Fibroblast of mammary gland (primary cell): ENCODE data around the gene SPATA2L.

ENCODE experiments used
- DNase-seq: peaks from one replicate; pipeline ENCODE4 v3.0.0-alpha.2; 2010; ENCODE audit warnings: low read depth
- H3K4me3 ChIP-seq: 2 replicates; pipeline ENCODE4 v1.5.1; 2011; ENCODE audit warnings: low read depth, mild to moderate bottlenecking, low read length, moderate library complexity; ENCODE audit not compliant: control insufficient read depth
- TF ChIP-seq, protein P1 (sequence below): conservative IDR thresholded peaks from 2 replicates; pipeline ENCODE4 v1.5.1; 2011; ENCODE audit warnings: low read depth, low read length, inconsistent platforms; ENCODE audit not compliant: control insufficient read depth, insufficient read depth

The SPATA2L gene

DNA sequence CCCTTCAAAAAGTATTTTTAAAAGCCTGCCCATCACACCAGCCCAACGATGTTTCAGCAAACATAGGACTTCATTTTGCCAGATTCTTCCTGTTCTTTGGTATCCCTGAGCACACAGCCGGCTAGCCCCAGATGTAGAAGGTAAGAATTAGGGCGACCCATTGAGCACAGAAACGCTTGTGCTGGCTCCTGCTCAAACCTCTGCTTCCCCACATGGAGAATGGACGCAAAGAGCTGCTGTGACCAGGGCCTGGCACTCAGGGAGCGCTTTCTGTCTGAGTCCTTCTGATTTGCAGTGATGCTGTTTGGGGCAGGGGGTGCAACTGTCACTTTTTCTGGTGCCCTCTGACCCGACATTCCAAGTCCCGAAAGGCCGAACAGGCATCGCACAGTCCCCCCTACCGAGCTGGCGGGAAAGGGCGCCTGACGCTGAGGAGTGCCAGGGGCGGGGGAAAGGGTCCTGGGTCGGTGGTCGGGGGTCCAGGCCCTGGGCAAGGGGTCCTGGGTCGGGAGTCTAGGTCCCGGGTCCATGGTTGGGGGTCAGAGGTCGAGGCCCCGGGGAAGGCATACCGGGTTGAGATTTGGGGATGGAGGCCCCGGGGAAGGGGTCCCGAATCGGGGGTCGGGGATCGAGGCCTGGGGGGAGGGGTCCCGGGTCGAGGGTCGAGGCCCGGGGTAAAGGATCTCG lies 44.9 kb downstream of the SPATA2L start:
- H3K4me3 ChIP-seq: peak overlapping the region; percentile 96
- DNase-seq: no peak
- TF ChIP-seq, protein P1, sequence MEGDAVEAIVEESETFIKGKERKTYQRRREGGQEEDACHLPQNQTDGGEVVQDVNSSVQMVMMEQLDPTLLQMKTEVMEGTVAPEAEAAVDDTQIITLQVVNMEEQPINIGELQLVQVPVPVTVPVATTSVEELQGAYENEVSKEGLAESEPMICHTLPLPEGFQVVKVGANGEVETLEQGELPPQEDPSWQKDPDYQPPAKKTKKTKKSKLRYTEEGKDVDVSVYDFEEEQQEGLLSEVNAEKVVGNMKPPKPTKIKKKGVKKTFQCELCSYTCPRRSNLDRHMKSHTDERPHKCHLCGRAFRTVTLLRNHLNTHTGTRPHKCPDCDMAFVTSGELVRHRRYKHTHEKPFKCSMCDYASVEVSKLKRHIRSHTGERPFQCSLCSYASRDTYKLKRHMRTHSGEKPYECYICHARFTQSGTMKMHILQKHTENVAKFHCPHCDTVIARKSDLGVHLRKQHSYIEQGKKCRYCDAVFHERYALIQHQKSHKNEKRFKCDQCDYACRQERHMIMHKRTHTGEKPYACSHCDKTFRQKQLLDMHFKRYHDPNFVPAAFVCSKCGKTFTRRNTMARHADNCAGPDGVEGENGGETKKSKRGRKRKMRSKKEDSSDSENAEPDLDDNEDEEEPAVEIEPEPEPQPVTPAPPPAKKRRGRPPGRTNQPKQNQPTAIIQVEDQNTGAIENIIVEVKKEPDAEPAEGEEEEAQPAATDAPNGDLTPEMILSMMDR: no peak

DNA sequence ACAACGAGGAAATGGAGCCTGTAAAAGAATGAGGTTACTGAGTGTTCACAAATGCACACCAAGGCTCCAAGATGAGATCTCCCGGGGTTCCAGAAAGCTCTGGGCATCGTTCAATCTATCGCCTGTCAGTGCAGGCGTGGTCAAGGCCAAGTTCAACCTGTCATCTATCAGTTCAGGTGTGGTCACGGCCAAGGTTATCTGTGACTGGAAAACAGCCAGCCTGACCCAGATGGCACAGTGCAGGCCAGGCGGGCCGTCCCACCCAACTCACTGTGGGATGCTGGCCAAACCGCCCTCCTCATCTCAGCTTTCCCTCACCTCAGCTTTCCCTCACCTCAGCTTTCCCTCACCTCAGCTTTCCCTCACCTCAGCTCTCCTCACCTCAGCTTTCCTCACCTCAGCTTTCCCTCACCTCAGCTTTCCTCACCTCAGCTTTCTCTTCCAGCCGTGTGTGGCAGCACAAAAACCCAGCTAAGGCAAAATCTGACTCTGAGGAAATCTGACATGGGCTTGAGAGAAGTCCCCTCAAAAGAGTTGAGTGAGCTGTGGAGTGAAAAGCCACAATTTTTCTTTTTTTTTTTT lies 46.4 kb downstream of the SPATA2L start:
- TF ChIP-seq, protein P1: no peak
- H3K4me3 ChIP-seq: no peak overlapping the region
- DNase-seq: no peak

DNA sequence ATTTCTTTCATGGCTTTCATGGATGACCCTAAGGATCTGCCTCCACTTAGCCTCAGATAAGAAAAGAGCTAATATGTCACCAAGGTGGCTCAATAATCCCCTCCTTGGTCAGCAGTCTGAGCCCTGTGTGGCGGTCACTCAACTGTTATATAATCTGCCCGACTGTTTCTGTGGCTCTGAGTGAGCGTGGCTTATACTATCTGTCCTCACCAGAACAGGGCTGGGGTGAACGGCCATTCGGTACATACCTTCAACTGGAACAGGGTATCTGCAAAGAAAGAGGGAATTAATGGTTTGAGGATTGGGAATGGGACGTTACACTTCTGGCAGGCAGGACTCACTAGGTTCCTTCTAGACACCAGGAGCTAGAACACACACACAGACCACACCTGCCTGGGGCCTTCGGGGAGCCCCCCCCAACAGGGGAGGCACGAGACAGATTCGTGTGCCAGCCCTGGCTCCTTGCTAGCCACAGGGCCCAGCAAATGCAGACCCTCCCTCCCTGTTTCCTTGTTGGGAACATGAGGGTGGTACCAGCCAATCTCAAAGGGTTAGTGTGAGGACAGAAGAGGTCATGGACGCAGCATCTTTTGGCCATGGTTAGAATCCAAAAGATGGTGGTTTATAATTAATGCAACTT lies 47.7 kb downstream of the SPATA2L start:
- H3K4me3 ChIP-seq: no peak overlapping the region
- TF ChIP-seq, protein P1: no peak

DNA sequence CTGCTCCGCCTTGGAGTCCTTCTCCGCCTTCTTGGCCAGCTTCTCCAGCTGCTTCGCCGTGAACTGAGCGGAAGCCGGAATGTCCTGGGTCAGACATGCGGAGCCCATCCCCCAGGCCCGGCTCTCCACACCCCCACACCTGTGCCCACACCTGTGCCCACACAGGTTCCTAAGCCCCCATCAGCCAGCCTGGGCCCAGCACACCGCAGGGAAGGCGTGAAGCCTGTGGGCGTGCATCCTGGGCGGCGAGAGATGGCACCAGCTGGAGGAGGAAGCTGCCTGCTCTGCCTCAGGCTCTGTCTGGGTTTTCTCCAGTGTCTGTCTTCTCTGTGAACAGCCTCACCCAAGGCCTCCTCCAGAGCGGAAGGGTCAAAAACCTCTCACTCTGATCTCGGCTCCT lies 49.9 kb downstream of the SPATA2L start:
- DNase-seq: no peak
- TF ChIP-seq, protein P1: no peak
- H3K4me3 ChIP-seq: no peak overlapping the region

More for the DNA sequence above, 47.7 kb downstream of the SPATA2L start:
- no peak for DNase-seq

DNA sequence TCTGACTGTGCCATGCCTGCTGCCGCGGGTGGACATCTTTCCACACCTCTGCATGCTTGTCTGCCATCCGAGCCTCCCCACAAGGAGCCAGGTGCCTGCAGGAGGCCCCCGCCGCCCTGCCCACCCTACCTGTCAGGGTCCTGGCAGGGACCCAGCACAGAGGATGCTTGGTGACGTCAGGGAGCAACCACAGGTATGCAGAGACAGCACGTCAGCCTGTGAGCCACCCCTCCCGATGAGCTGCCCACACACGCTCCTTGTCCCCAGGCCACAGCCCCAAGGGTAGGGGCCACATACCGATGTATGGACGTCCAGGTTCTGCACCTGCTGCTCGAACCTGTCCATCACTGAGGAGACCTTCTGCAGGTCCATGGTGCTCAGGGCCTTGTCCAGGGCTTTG lies 54.6 kb downstream of the SPATA2L start:
- DNase-seq: no peak
- TF ChIP-seq, protein P1: no peak
- no peak overlapping the region for H3K4me3 ChIP-seq
